HepG2 (cell line): ENCODE measurements around the gene RBM19. TPM values are rescaled to one million over a fixed set of nuclear protein-coding genes. Genes with fewer than 3 reads are reported as not detected.
A peak's percentile ranks its signal among the peaks of the same experiment; 100 is the strongest.

ENCODE experiments used
- ATF1 ChIP-seq: IDR thresholded peaks from 2 replicates; pipeline ENCODE4 v1.6.1; 2016; ENCODE audit warnings: mild to moderate bottlenecking, control low read depth
- ETV5 ChIP-seq: IDR thresholded peaks from 2 replicates; pipeline ENCODE4 v1.6.1; 2018; ENCODE audit warnings: missing biosample characterization, missing genetic modification reagents, inconsistent platforms, borderline replicate concordance
- HES4 ChIP-seq: sonication (generic); formaldehyde crosslinking; IDR thresholded peaks from 2 replicates; pipeline ENCODE4 v1.9.0; 2021; ENCODE audit warnings: mild to moderate bottlenecking, missing genetic modification reagents, borderline replicate concordance
- HNRNPL ChIP-seq: fragments of 200-400 bp; formaldehyde crosslinking; IDR thresholded peaks from 2 replicates; pipeline ENCODE4 v1.6.1; 2017; ENCODE audit warnings: mild to moderate bottlenecking, low read depth, low read length
- HOXA5 ChIP-seq: sonication (generic); formaldehyde crosslinking; IDR thresholded peaks from 2 replicates; pipeline ENCODE4 v1.4.0; 2020; ENCODE audit warnings: missing genetic modification reagents
- KAT7 ChIP-seq: IDR thresholded peaks from 2 replicates; pipeline ENCODE4 v1.6.1; 2018; ENCODE audit warnings: borderline replicate concordance, missing compliant biosample characterization
- NFIB ChIP-seq: sonication (generic); formaldehyde crosslinking; IDR thresholded peaks from 2 replicates; pipeline ENCODE4 v1.9.0; 2021; ENCODE audit warnings: missing genetic modification reagents, mild to moderate bottlenecking, borderline replicate concordance
- POGZ ChIP-seq: sonication (generic); formaldehyde crosslinking; IDR thresholded peaks from 2 replicates; pipeline ENCODE4 v1.4.0; 2020; ENCODE audit warnings: mild to moderate bottlenecking, missing genetic modification reagents
- RARA ChIP-seq: IDR thresholded peaks from 2 replicates; pipeline ENCODE4 v1.6.1; 2016; ENCODE audit warnings: missing genetic modification reagents, missing compliant biosample characterization
- SYNCRIP ChIP-seq: fragments of 200-400 bp; formaldehyde crosslinking; IDR thresholded peaks from 2 replicates; pipeline ENCODE4 v1.6.1; 2018; ENCODE audit warnings: mild to moderate bottlenecking, low read depth, low read length; ENCODE audit not compliant: insufficient read depth
- ZNF383 ChIP-seq: sonication (generic); formaldehyde crosslinking; IDR thresholded peaks from 2 replicates; pipeline ENCODE4 v1.4.0; 2020; ENCODE audit warnings: missing genetic modification reagents, mild to moderate bottlenecking, borderline replicate concordance
- ZNF569 ChIP-seq: sonication (generic); formaldehyde crosslinking; IDR thresholded peaks from 2 replicates; pipeline ENCODE4 v1.5.0; 2020; ENCODE audit warnings: mild to moderate bottlenecking, missing genetic modification reagents, moderate library complexity, borderline replicate concordance
- ZNF572 ChIP-seq: sonication (generic); formaldehyde crosslinking; IDR thresholded peaks from 2 replicates; pipeline ENCODE4 v1.5.1; 2020; ENCODE audit warnings: mild to moderate bottlenecking, missing genetic modification reagents
- polyA plus RNA-seq, 8 experiments: library from polyadenylated mRNA; depleted of rRNA in 3 of 8; stranded (reverse) in 7 of 8; unstranded in 1 of 8; fragments of >200 nt; fragmentation: Illumina TruSeq in 4 of 8; extraction: Trizol in 4 of 8; gene quantifications; 2 replicates each; pipeline versions ENCODE4 v1.2.1 to v1.2.3, GENCODE V29; 2011 to 2016; ENCODE audit warnings: low read depth in 4 of 8, missing spikeins in 1 of 8, mixed read lengths in 1 of 8; ENCODE audit not compliant: insufficient read depth in 1 of 8
- total RNA-seq, 5 experiments: library from RNA; depleted of rRNA; stranded (reverse); fragments of >200 nt; fragmentation: Illumina TruSeq; extraction: Trizol; gene quantifications; 2 replicates each; pipeline ENCODE4 v1.2.3, GENCODE V29; 2016; ENCODE audit warnings: low read depth in 1 of 5
- TF ChIP-seq, protein P1 (sequence below): IDR thresholded peaks from 2 replicates; pipeline ENCODE4 v1.6.1; 2012; ENCODE audit warnings: low read depth, low read length, improper control_type of control experiment
- TF ChIP-seq, protein P2 (sequence below): sonication (generic); formaldehyde crosslinking; IDR thresholded peaks from 2 replicates; pipeline ENCODE4 v1.5.0; 2020; ENCODE audit warnings: mild to moderate bottlenecking, missing genetic modification reagents
- TF ChIP-seq, protein P3 (sequence below): sonication (generic); formaldehyde crosslinking; IDR thresholded peaks from 2 replicates; pipeline ENCODE4 v1.4.0; 2020; ENCODE audit warnings: missing genetic modification reagents, mild to moderate bottlenecking, borderline replicate concordance

RBM19 gene
- total and polyA plus RNA-seq, 2 of the 13 experiments (the other 11 are each of a cell fraction or from before 2014, with no cell fraction given), result 19.3 to 32.2 TPM

DNA sequence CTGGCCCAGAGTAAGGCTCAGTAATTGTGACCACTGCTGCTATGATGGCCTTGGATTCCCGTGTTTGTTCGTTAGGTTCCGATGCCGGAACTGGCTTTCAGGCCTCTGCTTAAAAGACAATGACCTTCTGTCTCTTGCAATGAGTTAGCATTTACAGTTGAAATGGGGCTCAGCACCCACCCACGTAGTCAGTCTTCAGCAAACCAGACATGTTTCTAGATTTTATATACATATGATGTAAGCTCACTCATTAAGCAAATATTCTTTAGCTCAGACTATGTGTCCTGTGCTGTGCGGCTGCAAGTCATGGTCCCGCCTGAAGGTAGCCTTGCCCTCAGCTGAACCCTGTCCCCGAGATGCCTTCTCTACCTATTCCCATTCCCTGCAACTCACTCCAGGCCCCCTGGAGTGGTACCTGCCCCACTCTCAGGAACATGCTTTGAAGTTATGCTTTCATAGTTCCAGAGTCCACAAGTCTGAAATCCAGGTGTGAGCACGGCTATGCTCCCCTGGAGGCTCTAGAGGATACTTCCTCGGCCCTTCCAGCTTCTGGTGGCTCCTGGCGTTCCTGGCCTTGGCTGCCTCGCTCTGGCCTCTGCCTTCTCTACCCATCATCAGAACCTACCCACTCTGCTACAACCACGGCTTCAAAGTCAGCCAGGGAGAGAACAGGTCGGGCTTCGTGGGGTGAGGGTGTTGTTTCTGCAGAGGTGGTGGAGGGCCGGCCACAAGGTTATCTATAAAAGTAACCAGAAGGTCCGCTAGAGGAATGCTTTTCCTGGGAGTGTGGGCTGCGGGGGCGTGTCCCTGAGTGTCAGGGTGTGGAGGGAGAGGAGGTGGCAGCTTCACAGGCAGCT is 157.8 kb downstream of the RBM19 start (continued):
- TF ChIP-seq, protein P1, sequence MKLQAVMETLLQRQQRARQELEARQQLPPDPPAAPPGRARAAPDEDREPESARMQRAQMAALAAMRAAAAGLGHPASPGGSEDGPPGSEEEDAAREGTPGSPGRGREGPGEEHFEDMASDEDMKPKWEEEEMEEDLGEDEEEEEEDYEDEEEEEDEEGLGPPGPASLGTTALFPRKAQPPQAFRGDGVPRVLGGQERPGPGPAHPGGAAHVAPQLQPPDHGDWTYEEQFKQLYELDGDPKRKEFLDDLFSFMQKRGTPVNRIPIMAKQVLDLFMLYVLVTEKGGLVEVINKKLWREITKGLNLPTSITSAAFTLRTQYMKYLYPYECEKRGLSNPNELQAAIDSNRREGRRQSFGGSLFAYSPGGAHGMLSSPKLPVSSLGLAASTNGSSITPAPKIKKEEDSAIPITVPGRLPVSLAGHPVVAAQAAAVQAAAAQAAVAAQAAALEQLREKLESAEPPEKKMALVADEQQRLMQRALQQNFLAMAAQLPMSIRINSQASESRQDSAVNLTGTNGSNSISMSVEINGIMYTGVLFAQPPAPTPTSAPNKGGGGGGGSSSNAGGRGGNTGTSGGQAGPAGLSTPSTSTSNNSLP, result no peak
- TF ChIP-seq HNRNPL (no peak), ZNF572 (CRISPR knock-in tag) (0 out of 2 replicates have a peak, but pooled peaks have one; percentile 36), SYNCRIP (no peak), RARA (CRISPR knock-in tag) (peak; percentile 77), POGZ (peak; percentile 48; the same call in 1 of the 2 replicates), ZNF569 (no peak), HES4 (CRISPR knock-in tag) (no peak), KAT7 (peak; percentile 43; the same call in 1 of the 2 replicates), ZNF383 (no peak), ATF1 (CRISPR knock-in tag) (no peak), NFIB (CRISPR knock-in tag) (no peak), HOXA5 (no peak), ETV5 (CRISPR knock-in tag) (peak; percentile 74; the same call in 1 of the 2 replicates)
- TF ChIP-seq, protein P2, sequence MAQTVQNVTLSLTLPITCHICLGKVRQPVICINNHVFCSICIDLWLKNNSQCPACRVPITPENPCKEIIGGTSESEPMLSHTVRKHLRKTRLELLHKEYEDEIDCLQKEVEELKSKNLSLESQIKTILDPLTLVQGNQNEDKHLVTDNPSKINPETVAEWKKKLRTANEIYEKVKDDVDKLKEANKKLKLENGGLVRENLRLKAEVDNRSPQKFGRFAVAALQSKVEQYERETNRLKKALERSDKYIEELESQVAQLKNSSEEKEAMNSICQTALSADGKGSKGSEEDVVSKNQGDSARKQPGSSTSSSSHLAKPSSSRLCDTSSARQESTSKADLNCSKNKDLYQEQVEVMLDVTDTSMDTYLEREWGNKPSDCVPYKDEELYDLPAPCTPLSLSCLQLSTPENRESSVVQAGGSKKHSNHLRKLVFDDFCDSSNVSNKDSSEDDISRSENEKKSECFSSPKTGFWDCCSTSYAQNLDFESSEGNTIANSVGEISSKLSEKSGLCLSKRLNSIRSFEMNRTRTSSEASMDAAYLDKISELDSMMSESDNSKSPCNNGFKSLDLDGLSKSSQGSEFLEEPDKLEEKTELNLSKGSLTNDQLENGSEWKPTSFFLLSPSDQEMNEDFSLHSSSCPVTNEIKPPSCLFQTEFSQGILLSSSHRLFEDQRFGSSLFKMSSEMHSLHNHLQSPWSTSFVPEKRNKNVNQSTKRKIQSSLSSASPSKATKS (CRISPR knock-in tag), result no peak
- TF ChIP-seq, protein P3, sequence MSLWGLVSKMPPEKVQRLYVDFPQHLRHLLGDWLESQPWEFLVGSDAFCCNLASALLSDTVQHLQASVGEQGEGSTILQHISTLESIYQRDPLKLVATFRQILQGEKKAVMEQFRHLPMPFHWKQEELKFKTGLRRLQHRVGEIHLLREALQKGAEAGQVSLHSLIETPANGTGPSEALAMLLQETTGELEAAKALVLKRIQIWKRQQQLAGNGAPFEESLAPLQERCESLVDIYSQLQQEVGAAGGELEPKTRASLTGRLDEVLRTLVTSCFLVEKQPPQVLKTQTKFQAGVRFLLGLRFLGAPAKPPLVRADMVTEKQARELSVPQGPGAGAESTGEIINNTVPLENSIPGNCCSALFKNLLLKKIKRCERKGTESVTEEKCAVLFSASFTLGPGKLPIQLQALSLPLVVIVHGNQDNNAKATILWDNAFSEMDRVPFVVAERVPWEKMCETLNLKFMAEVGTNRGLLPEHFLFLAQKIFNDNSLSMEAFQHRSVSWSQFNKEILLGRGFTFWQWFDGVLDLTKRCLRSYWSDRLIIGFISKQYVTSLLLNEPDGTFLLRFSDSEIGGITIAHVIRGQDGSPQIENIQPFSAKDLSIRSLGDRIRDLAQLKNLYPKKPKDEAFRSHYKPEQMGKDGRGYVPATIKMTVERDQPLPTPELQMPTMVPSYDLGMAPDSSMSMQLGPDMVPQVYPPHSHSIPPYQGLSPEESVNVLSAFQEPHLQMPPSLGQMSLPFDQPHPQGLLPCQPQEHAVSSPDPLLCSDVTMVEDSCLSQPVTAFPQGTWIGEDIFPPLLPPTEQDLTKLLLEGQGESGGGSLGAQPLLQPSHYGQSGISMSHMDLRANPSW (CRISPR knock-in tag), result no peak
